ENCODE measurements around the gene TIMMDC1. TPM values are rescaled to one million over a fixed set of nuclear protein-coding genes. Genes with fewer than 3 reads are reported as not detected.

TIMMDC1 gene
- total and polyA plus RNA-seq, 10 donors = 33.0 to 85.7 (median 71.4) TPM

DNA sequence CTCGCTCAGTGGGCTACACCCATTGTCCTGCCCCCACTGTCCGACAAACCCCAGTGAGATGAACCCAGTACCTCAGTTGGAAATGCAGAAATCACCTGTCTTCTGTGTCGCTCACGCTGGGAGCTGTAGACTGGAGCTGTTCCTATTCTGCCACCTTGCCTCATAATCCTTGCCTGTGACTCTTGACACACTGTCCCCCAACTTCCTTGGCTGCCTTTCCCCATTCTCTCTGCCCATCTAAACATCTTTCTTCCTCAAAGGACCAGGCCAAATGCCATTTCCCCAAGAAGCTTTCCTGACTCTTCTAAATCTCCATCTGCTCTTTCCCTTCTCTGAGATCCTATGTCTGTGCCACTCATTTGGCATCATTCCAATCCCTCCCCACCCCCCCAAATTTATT lies 70.8 kb downstream of the TIMMDC1 start:
- no peaks in the 10 kb centered on the region for H3K27me3 ChIP-seq (replicated peaks in 1 of 7)
- H3K4me1 ChIP-seq = peaks cover 0 to 30% (median 19%) of the 10 kb centered on the region in 6 donors
- intact Hi-C loops (cut with DNase I; ENCODE audit: low total_unique reads) = no loop called here
- no peak for TF ChIP-seq POLR2AphosphoS5 (IDR thresholded peaks at IDR 0.05)
- TF ChIP-seq, protein P1, sequence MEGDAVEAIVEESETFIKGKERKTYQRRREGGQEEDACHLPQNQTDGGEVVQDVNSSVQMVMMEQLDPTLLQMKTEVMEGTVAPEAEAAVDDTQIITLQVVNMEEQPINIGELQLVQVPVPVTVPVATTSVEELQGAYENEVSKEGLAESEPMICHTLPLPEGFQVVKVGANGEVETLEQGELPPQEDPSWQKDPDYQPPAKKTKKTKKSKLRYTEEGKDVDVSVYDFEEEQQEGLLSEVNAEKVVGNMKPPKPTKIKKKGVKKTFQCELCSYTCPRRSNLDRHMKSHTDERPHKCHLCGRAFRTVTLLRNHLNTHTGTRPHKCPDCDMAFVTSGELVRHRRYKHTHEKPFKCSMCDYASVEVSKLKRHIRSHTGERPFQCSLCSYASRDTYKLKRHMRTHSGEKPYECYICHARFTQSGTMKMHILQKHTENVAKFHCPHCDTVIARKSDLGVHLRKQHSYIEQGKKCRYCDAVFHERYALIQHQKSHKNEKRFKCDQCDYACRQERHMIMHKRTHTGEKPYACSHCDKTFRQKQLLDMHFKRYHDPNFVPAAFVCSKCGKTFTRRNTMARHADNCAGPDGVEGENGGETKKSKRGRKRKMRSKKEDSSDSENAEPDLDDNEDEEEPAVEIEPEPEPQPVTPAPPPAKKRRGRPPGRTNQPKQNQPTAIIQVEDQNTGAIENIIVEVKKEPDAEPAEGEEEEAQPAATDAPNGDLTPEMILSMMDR (IDR thresholded peaks at IDR 0.05 in 8 of 11, conservative IDR thresholded peaks at IDR 0.05 in 3 of 11) = no peak
- TF ChIP-seq POLR2A (IDR thresholded peaks at IDR 0.05) = no peak
- no peak for DNase-seq
- H3K27ac ChIP-seq = peak overlapping the region in 4 of 8 donors; percentile 70 to 81 (median 74)
- H3K36me3 ChIP-seq = no peaks in the 10 kb centered on the region
- 86 to 92% (median 89%) methylated on average over 4 of the region's 4 CpGs for WGBS, 5 donors
- H3K9me3 ChIP-seq = no peaks in the 10 kb centered on the region
- H3K4me3 ChIP-seq = no peak overlapping the region

DNA sequence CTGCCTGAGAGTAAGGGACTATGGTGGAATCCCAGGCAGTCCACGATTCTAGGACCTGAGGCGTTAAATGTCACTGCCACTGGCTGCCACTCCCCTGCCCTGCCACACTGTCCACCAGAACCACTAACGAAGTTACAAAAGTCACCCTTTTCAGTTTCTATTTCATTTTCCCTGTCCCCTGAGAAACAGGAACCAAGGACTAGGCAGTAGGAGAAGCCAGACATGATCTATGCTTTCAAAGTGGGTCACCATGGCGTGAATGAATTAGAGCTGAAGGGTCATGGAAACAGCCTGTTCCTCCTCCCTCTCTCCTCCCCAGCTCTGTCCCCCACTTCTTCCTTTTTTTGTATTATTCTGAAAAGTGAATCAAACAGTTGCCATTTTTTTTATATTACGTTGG lies 71.9 kb downstream of the TIMMDC1 start:
- Histone ChIP-seq H3K27me3 (replicated peaks in 1 of 7) (no peaks in the 10 kb centered on the region), H3K9me3 (no peaks in the 10 kb centered on the region), H3K4me3 (no peak overlapping the region), H3K36me3 (no peaks in the 10 kb centered on the region), H3K4me1 (peaks cover 0 to 30% (median 19%) of the 10 kb centered on the region in 6 donors), H3K27ac (peak overlapping the region in 7 of 8 donors; percentile 7 to 81 (median 70))
- TF ChIP-seq, protein P1 (IDR thresholded peaks at IDR 0.05 in 8 of 11, conservative IDR thresholded peaks at IDR 0.05 in 3 of 11) = no peak
- peak in 1 of 3 donors; percentile 35 for TF ChIP-seq POLR2AphosphoS5 (IDR thresholded peaks at IDR 0.05)
- no peak for TF ChIP-seq POLR2A (IDR thresholded peaks at IDR 0.05)
- no peak for DNase-seq
- 25 to 54% (median 33%) methylated on average over 5 of the region's 5 CpGs for WGBS, 5 donors
- intact Hi-C loops (cut with DNase I; ENCODE audit: low total_unique reads) = no loop called here

DNA sequence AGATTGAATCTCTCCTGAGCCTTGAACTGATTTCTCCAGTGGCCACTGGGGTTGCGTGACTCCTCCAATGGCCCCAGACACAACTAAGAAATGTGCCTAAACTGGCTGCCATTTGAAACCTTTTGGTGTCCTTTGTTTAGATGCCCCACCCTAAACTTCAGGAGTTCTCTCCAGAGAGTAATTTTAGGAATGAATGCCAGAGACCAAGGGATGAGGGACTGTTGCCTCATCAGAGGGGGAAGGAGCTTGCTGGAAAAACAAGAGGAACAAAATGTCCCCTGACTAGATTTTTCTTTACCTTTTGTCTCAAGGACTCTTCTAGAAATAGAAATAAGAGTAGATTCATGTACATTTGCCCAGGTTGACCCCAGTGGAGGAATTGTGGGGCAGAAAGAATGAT lies 72.9 kb downstream of the TIMMDC1 start:
- Histone ChIP-seq H3K4me1 (peaks cover 0 to 30% (median 19%) of the 10 kb centered on the region in 6 donors), H3K4me3 (no peak overlapping the region), H3K27ac (peak overlapping the region in 6 of 8 donors; percentile 38 to 81 (median 71)), H3K9me3 (no peaks in the 10 kb centered on the region), H3K36me3 (no peaks in the 10 kb centered on the region), H3K27me3 (replicated peaks in 1 of 7) (no peaks in the 10 kb centered on the region)
- TF ChIP-seq, protein P1 (IDR thresholded peaks at IDR 0.05 in 8 of 11, conservative IDR thresholded peaks at IDR 0.05 in 3 of 11) = no peak
- TF ChIP-seq POLR2A (IDR thresholded peaks at IDR 0.05) = no peak
- no peak for TF ChIP-seq POLR2AphosphoS5 (IDR thresholded peaks at IDR 0.05)
- WGBS, 5 donors = 92 to 100% (median 97%) methylated on average over 1 of the region's 1 CpG
- intact Hi-C loops (cut with DNase I; ENCODE audit: low total_unique reads) = no loop called here
- DNase-seq = no peak

DNA sequence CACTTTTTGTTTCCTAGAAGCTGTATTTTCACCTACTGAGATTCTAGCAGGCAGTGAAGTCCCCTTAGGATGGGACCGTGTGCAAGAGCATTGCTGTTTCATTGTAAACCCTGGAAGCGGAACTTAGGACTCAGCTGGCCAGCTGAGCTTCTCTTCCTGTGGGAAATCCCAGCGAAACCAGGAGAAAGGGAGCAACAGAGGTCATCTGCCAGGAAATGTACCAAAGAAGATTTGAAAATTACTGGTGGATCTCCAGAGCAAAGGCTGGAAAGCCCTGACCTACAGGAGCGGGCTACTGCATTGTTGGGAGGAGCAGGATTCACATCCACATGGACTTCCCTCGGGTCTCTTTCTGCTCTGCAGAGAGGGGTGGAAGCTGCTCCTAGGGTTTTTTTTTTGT lies 73.3 kb downstream of the TIMMDC1 start:
- H3K9me3 ChIP-seq = no peaks in the 10 kb centered on the region
- H3K36me3 ChIP-seq = no peaks in the 10 kb centered on the region
- no peak for DNase-seq
- 33 to 74% (median 72%) methylated on average over 5 of the region's 5 CpGs for WGBS, 5 donors
- TF ChIP-seq POLR2A (IDR thresholded peaks at IDR 0.05) (no peak), POLR2AphosphoS5 (IDR thresholded peaks at IDR 0.05) (peak in 1 of 3 donors; percentile 54)
- intact Hi-C loops (cut with DNase I; ENCODE audit: low total_unique reads) = no loop called here
- H3K27ac ChIP-seq = peak overlapping the region in 6 of 8 donors; percentile 38 to 81 (median 71)
- no peak overlapping the region for H3K4me3 ChIP-seq
- H3K27me3 ChIP-seq (replicated peaks in 1 of 7) = no peaks in the 10 kb centered on the region
- peaks cover 0 to 30% (median 19%) of the 10 kb centered on the region in 6 donors for H3K4me1 ChIP-seq

Other genes with a start within 250 kb of the TIMMDC1 start
- 10 to 100 TPM; 23.6 to 38.0 (median 29.1) TPM for gene ARHGAP31, start 204.2 kb upstream of the TIMMDC1 start, total RNA-seq
- 1 to 10 TPM; 2.0 to 5.2 (median 2.3) TPM for gene ARHGAP31, start 204.2 kb upstream of the TIMMDC1 start, polyA plus RNA-seq
- 10 to 100 TPM; 36.0 to 80.5 (median 42.3) TPM for gene TMEM39A, start 34.9 kb upstream of the TIMMDC1 start, total RNA-seq
- 1 to 10 TPM; 4.9 to 5.9 (median 5.4) TPM for gene TMEM39A, start 34.9 kb upstream of the TIMMDC1 start, polyA plus RNA-seq
- gene POGLUT1, start 29.6 kb upstream of the TIMMDC1 start, total RNA-seq = 10 to 100 TPM; 15.3 to 26.0 (median 24.3) TPM
- gene POGLUT1, start 29.6 kb upstream of the TIMMDC1 start, polyA plus RNA-seq = 10 to 100 TPM; 11.1 to 17.0 (median 12.6) TPM
- gene CD80, start 61.1 kb downstream of the TIMMDC1 start, total RNA-seq = 10 to 100 TPM in 6 of 7 donors, 1 to 10 TPM in 1; 5.7 to 33.0 (median 19.7) TPM
- gene CD80, start 61.1 kb downstream of the TIMMDC1 start, polyA plus RNA-seq = 1 to 10 TPM; 1.5 to 2.5 (median 2.0) TPM
- gene ADPRH, start 80.9 kb downstream of the TIMMDC1 start, total RNA-seq = 10 to 100 TPM; 16.1 to 29.2 (median 24.3) TPM
- gene ADPRH, start 80.9 kb downstream of the TIMMDC1 start, polyA plus RNA-seq = 10 to 100 TPM in 2 of 3 donors, 1 to 10 TPM in 1; 7.1 to 14.4 (median 10.3) TPM
- 1 to 10 TPM in 3 of 7 donors, under 1 TPM in 3, not detected in 1; 0.27 to 6.8 (median 1.0) TPM for gene PLA1A, start 99.3 kb downstream of the TIMMDC1 start, total RNA-seq
- under 1 TPM; 0.44 to 0.80 (median 0.61) TPM for gene PLA1A, start 99.3 kb downstream of the TIMMDC1 start, polyA plus RNA-seq
- gene POPDC2, start 162.0 kb downstream of the TIMMDC1 start, total RNA-seq = 1 to 10 TPM; 4.8 to 9.8 (median 6.9) TPM
- gene POPDC2, start 162.0 kb downstream of the TIMMDC1 start, polyA plus RNA-seq = 1 to 10 TPM; 3.1 to 8.3 (median 7.0) TPM
- 10 to 100 TPM; 30.4 to 58.5 (median 38.4) TPM for gene COX17, start 178.9 kb downstream of the TIMMDC1 start, total RNA-seq
- gene COX17, start 178.9 kb downstream of the TIMMDC1 start, polyA plus RNA-seq = 100 to 1,000 TPM in 2 of 3 donors, 10 to 100 TPM in 1; 97.4 to 136 (median 115) TPM
- 100 to 1,000 TPM in 1 of 7 donors, 10 to 100 TPM in 6; 30.2 to 141 (median 68.2) TPM for gene CFAP91, start 204.5 kb downstream of the TIMMDC1 start, total RNA-seq
- gene CFAP91, start 204.5 kb downstream of the TIMMDC1 start, polyA plus RNA-seq = 10 to 100 TPM; 11.0 to 33.7 (median 24.2) TPM

Measured in spleen (tissue), 11 donors.